ENCODE results near the gene TEX10. TPM values are rescaled to one million over a fixed set of nuclear protein-coding genes. Genes with fewer than 3 reads are reported as not detected.

The TEX10 gene
- total and polyA plus RNA-seq, 2 of the 13 experiments (the other 11 are each of a cell fraction or from before 2014, with no cell fraction given) = 18.1 to 38.7 TPM

- Histone ChIP-seq H3K27me3 (ENCODE audit: control insufficient read depth in 1 of 2, insufficient read depth in 2 of 2, low read length in 2 of 2) (no peaks in the 10 kb centered on the region), H3K36me3 (replicated peaks in 1 of 2; ENCODE audit: control insufficient read depth in 1 of 2, insufficient read depth in 2 of 2, low read length in 2 of 2) (peaks cover 4 to 51% of the 10 kb centered on the region in 2 experiments), H2AFZ (ENCODE audit: low read length) (no peak overlapping the region), H3K9ac (ENCODE audit: insufficient read depth, low read depth, low read length) (no peak overlapping the region), H3K4me3 (replicated peaks in 1 of 3; ENCODE audit: insufficient read depth in 1 of 3, low read depth in 2 of 3, low read length in 3 of 3) (no peak overlapping the region), H3K9me3 (ENCODE audit: low read length) (no peaks in the 10 kb centered on the region), H3K27ac (ENCODE audit: extremely low read length, insufficient read depth, low read length) (no peak overlapping the region), H4K20me1 (ENCODE audit: insufficient read depth, low read length) (peaks cover 11% of the 10 kb centered on the region; the same call in 1 of the 2 replicates), H3K79me2 (ENCODE audit: insufficient read depth, low read length) (peaks cover 62% of the 10 kb centered on the region), H3K4me2 (ENCODE audit: low read depth, low read length) (no peak overlapping the region), H3K4me1 (ENCODE audit: insufficient read depth, low read length) (no peaks in the 10 kb centered on the region)
- intact Hi-C loops (cut with micrococcal nuclease; ENCODE audit: unreplicated experiment) = no loop called here
- BruUV-seq (replicated peaks) = no TSS peak
- DNase-seq (ENCODE audit: low spot score) = no peak
- ChIA-PET POLR2A (no interaction called here), CTCF (ENCODE audit: low intra/inter-chr PET ratio, low total read pairs) (no interaction called here)
- no peak for ATAC-seq
- FAIRE-seq = no peak
- WGBS (ENCODE audit: low lambda C conversion rate) = 97% methylated on average over 3 of the region's 3 CpGs
- in situ Hi-C loops (cut with HindIII; ENCODE audit: extremely low pct_ligation_motif_present, low pct_unique_long_range_greater_than_20kb) = no loop called here
- TF ChIP-seq NFYC (CRISPR knock-in tag; IDR thresholded peaks at IDR 0.05) (no peak), ZBTB8A (CRISPR knock-in tag; IDR thresholded peaks at IDR 0.05; ENCODE audit: borderline replicate concordance, low read depth) (no peak), MIER3 (CRISPR knock-in tag; IDR thresholded peaks at IDR 0.05; ENCODE audit: borderline replicate concordance) (no peak), ZNF276 (CRISPR knock-in tag; IDR thresholded peaks at IDR 0.05; ENCODE audit: low read depth) (no peak), CSRNP2 (CRISPR knock-in tag; conservative IDR thresholded peaks at IDR 0.05; ENCODE audit: low read depth) (no peak), ZBTB38 (CRISPR knock-in tag; IDR thresholded peaks at IDR 0.05) (no peak), ZNF253 (CRISPR knock-in tag; IDR thresholded peaks at IDR 0.05; ENCODE audit: borderline replicate concordance) (no peak), ZNF556 (CRISPR knock-in tag; IDR thresholded peaks at IDR 0.05; ENCODE audit: borderline replicate concordance) (no peak), MTF1 (CRISPR knock-in tag; IDR thresholded peaks at IDR 0.05) (no peak), ELK4 (CRISPR knock-in tag; IDR thresholded peaks at IDR 0.05; ENCODE audit: borderline replicate concordance) (no peak), ETV5 (CRISPR knock-in tag; IDR thresholded peaks at IDR 0.05; ENCODE audit: borderline replicate concordance) (no peak), NFIC (IDR thresholded peaks at IDR 0.05; ENCODE audit: low read length) (no peak), NKX3-1 (CRISPR knock-in tag; IDR thresholded peaks at IDR 0.05) (no peak), ARID2 (CRISPR knock-in tag; IDR thresholded peaks at IDR 0.05; ENCODE audit: borderline replicate concordance) (no peak), DDIT3 (CRISPR knock-in tag; IDR thresholded peaks at IDR 0.05) (no peak), AKNA (CRISPR knock-in tag; IDR thresholded peaks at IDR 0.05; ENCODE audit: borderline replicate concordance) (no peak)
These were observed 10.9 kb downstream of the TEX10 start for GRCh38 chr9:100341889-100342288.
